Activated T-cell treated with anti-CD3 and anti-CD28 coated beads, Interleukin-2, amount 50 U/mL, for 4 hours (primary cell): ENCODE measurements around the gene ID1. TPM values are rescaled to one million over a fixed set of nuclear protein-coding genes. Genes with fewer than 3 reads are reported as not detected.
A peak's percentile ranks its signal among the peaks of the same experiment; 100 is the strongest.
"Not testable (repeated sequence)": the region's sequence is repeated elsewhere in the genome, so short reads cannot be mapped to it uniquely, and the experiment has no call there.

Source experiments
- ATAC-seq, 2 donors: fragments of 200-7000 bp; cut with Tn5 transposase; one replicate each; pipeline ENCODE4 v1.10.0; 2021
- DNase-seq: peaks from one replicate; pipeline ENCODE4 v3.0.0-alpha.2; 2020
- H3K27me3 Mint-ChIP-seq: one replicate; pipeline ENCODE4 v1.8.0; 2021; ENCODE audit warnings: low read depth, mixed read lengths
- H3K36me3 Mint-ChIP-seq: one replicate; pipeline ENCODE4 v1.8.0; 2022; ENCODE audit warnings: mixed read lengths; ENCODE audit not compliant: insufficient read depth
- H3K4me1 Mint-ChIP-seq: one replicate; pipeline ENCODE4 v1.8.0; 2021; ENCODE audit warnings: low read depth, mixed read lengths
- H3K4me3 Mint-ChIP-seq: one replicate; pipeline ENCODE4 v1.8.0; 2021; ENCODE audit warnings: mild to moderate bottlenecking, moderate library complexity, mixed read lengths
- H3K9me3 Mint-ChIP-seq: one replicate; pipeline ENCODE4 v1.8.0; 2021; ENCODE audit warnings: mixed read lengths
- total RNA-seq, 3 donors: library from RNA; stranded (reverse); gene quantifications; one replicate each; pipeline ENCODE4 v1.2.1, GENCODE V29; 2021

ID1 gene
- total RNA-seq, 3 donors from 2014 or later, result 1.4 to 1.6 (median 1.5) TPM

- no peak for DNase-seq
- ATAC-seq, result no peak
- Mint-ChIP-seq H3K4me1 (peaks cover 3% of the 10 kb centered on the region), H3K27me3 (peaks cover 9% of the 10 kb centered on the region), H3K4me3 (no peak overlapping the region), H3K9me3 (no peaks in the 10 kb centered on the region), H3K36me3 (no peaks in the 10 kb centered on the region)
Observed at GRCh38 chr20:31580706-31581105, 24.4 kb upstream of the ID1 start.

DNA sequence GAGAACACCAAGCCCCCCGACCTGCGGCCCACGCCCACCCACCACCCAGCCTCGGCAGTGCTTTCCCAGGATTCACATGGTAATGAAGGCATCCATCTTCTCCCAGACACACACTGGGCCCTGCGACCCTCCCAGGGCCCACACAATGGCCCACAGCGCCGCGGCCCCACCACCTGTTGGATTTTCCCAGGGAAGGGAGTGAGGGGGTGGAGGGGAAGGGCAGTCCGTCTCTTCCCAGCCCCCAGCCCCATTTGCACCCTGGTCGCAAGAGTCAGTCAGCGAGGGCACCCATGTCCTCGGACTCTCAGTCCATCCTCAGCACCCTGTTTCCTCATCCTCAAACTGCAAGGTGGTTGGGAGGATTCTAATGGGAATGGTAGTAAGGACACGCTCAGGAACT, 23.7 kb upstream of the ID1 start:
- no peak overlapping the region for H3K4me3 Mint-ChIP-seq
- H3K36me3 Mint-ChIP-seq, result no peaks in the 10 kb centered on the region
- H3K27me3 Mint-ChIP-seq, result peaks cover 14% of the 10 kb centered on the region
- ATAC-seq (no peak), DNase-seq (no peak)
- peaks cover 3% of the 10 kb centered on the region for H3K4me1 Mint-ChIP-seq
- no peaks in the 10 kb centered on the region for H3K9me3 Mint-ChIP-seq

- H3K27me3 Mint-ChIP-seq, result peaks cover 34% of the 10 kb centered on the region
- no peaks in the 10 kb centered on the region for H3K9me3 Mint-ChIP-seq
- DNase-seq (no peak), ATAC-seq (peak; percentile 75 to 76)
- H3K4me1 Mint-ChIP-seq, result peaks cover 5% of the 10 kb centered on the region
- H3K36me3 Mint-ChIP-seq, result no peaks in the 10 kb centered on the region
- peak overlapping the region; percentile 72 for H3K4me3 Mint-ChIP-seq
Observed at GRCh38 chr20:31587545-31588389, 17.3 kb upstream of the ID1 start.

DNA sequence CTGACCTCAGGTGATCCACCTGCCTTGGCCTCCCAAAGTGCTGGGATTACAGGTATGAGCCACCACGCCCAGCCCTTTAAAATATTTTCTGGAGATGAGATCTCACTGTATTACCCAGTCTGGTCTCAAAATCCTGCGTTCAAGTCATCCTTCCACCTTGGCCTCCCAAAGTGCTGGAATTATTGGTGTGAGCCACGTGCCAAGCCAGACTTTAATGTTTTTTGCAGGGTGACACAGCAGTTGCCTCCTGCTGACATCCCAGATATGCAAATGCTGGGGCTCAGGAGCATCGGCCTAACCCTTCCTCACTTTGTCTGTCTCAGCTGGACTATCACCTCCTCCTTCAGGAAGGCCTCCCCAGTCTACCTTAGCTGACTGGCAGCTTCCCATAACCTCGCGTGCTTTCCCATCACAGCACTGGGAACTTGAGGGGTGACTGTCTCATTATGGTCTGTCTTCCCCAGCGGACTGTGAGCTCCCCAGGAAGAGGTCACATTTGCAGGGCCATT, 14.3 kb upstream of the ID1 start:
- Mint-ChIP-seq H3K36me3 (no peaks in the 10 kb centered on the region), H3K27me3 (peaks cover 26% of the 10 kb centered on the region), H3K9me3 (no peaks in the 10 kb centered on the region), H3K4me1 (peaks cover 5% of the 10 kb centered on the region), H3K4me3 (no peak overlapping the region)
- DNase-seq (no peak), ATAC-seq (no peak)

GRCh38 chr20:31593221-31594001, 11.7 kb upstream of the ID1 start:
- ATAC-seq (peak; percentile 52 to 73), DNase-seq (no peak)
- Mint-ChIP-seq H3K36me3 (no peaks in the 10 kb centered on the region), H3K4me1 (peaks cover under 1% of the 10 kb centered on the region), H3K9me3 (no peaks in the 10 kb centered on the region), H3K27me3 (peaks cover 11% of the 10 kb centered on the region), H3K4me3 (no peak overlapping the region)

GRCh38 chr20:31594002-31594557, 11.0 kb upstream of the ID1 start:
- H3K27me3 Mint-ChIP-seq, result peaks cover 5% of the 10 kb centered on the region
- no peaks in the 10 kb centered on the region for H3K4me1 Mint-ChIP-seq
- H3K36me3 Mint-ChIP-seq, result no peaks in the 10 kb centered on the region
- H3K9me3 Mint-ChIP-seq, result no peaks in the 10 kb centered on the region
- ATAC-seq (no peak), DNase-seq (no peak)
- no peak overlapping the region for H3K4me3 Mint-ChIP-seq

DNA sequence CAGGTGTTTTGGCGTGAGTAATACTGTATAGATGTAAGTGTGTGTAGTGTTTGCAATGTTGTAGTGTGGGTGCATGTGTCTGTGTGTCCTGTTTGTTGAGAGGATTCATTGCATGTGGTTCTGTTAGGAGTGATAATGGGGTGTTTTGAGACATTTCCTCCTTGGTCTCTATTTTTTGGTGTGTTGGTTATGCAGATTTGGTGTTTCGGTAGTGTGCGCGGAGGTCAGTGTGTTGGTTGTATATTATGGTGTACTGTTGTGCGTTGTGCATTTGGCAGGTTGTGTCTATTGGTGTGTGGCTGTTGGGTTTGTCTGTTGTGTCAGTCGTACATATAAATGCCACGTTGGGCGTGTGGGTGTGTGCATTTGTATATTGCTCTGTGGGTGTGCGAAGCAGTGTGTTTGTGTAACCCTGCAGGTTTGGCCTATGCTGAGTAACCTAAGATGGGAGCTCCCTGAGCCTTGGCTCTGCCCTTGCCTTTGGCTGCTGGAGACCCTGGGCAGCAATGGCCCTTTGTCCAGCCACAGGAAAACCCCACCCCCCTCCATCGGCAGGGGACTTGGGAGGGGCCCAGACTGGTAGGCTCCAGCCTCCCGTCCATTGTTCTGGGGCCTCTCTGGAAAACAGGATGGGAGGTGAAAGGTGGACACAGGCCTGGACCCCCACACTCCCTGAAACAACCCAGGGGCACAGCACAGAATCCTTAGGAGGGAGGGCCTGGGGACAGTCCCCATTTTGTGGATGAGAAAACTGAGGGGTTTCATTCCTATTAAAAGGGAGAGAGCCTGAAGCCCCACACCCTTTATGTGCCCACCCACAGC, 10.3 kb upstream of the ID1 start:
- no peak overlapping the region for H3K4me3 Mint-ChIP-seq
- peaks cover 2% of the 10 kb centered on the region for H3K27me3 Mint-ChIP-seq
- H3K36me3 Mint-ChIP-seq, result no peaks in the 10 kb centered on the region
- ATAC-seq (no peak), DNase-seq (no peak)
- no peaks in the 10 kb centered on the region for H3K9me3 Mint-ChIP-seq
- H3K4me1 Mint-ChIP-seq, result no peaks in the 10 kb centered on the region

DNA sequence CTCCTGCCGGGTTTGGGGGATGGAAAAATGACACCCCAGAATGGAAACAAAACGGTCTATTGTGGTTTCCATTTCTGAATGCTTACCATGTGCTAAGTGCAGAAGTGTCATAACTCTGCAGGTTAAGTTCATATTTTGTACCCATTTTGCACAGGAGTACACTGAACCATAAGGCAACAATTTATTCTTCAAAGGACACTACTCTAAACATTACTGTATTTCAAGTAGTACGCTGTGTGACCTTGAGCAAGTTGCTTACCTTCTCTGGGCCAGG, 9.8 kb upstream of the ID1 start:
- Mint-ChIP-seq H3K27me3 (peaks cover 2% of the 10 kb centered on the region), H3K4me3 (no peak overlapping the region), H3K4me1 (no peaks in the 10 kb centered on the region), H3K36me3 (no peaks in the 10 kb centered on the region), H3K9me3 (no peaks in the 10 kb centered on the region)
- DNase-seq (no peak), ATAC-seq (no peak)

- no peak for ATAC-seq
- no peak overlapping the region for H3K4me3 Mint-ChIP-seq
Observed at GRCh38 chr20:31595654-31596411, 9.3 kb upstream of the ID1 start.

DNA sequence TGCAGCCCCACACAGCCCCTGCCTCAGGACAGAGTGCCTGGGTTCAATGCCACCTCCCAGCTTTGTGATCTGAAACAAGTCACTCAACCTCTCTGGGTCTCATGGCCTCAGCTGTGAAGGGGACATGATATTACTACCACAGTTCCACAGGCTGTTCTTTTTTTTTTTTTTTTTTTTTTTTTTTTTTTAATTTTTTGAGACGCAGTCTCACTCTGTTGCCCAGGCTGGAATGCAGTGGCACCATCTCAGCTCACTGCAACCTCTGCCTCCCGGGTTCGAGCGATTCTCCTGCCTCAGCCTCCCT, 8.7 kb upstream of the ID1 start:
- H3K4me3 Mint-ChIP-seq, H3K4me1 Mint-ChIP-seq, DNase-seq, H3K27me3 Mint-ChIP-seq, ATAC-seq, H3K9me3 Mint-ChIP-seq, H3K36me3 Mint-ChIP-seq: not testable (repeated sequence)

More at GRCh38 chr20:31595654-31596411, 9.3 kb upstream of the ID1 start:
- Mint-ChIP-seq H3K9me3 (no peaks in the 10 kb centered on the region), H3K27me3 (peaks cover 4% of the 10 kb centered on the region), H3K36me3 (no peaks in the 10 kb centered on the region), H3K4me1 (no peaks in the 10 kb centered on the region)
- DNase-seq, result no peak

- DNase-seq (no peak), ATAC-seq (no peak)
- no peak overlapping the region for H3K4me3 Mint-ChIP-seq
- H3K9me3 Mint-ChIP-seq, result no peaks in the 10 kb centered on the region
- H3K27me3 Mint-ChIP-seq, result peaks cover 4% of the 10 kb centered on the region
- no peaks in the 10 kb centered on the region for H3K4me1 Mint-ChIP-seq
- no peaks in the 10 kb centered on the region for H3K36me3 Mint-ChIP-seq
Observed at GRCh38 chr20:31596831-31597480, 8.1 kb upstream of the ID1 start.

DNA sequence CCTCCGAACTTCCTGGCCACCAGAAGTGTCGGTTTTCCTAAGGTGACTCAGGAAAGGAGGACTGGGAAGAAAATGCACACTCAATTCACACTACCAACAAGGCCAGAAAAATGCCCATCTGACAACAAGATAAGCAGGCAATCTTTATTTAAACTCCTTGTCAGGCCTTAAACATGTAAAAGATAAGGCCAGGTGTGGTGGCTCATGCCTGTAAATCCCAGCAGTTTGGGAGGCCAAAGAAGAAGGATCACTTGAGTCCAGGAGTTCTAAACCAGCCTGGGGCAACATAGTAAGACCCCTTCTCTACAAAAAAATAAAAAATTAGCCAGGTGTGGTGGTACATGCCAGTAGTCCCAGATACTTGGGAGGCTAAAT, 7.6 kb upstream of the ID1 start:
- no peak for DNase-seq
- H3K27me3 Mint-ChIP-seq, result peaks cover 5% of the 10 kb centered on the region
- H3K4me1 Mint-ChIP-seq, result peaks cover under 1% of the 10 kb centered on the region
- ATAC-seq, result no peak
- no peaks in the 10 kb centered on the region for H3K36me3 Mint-ChIP-seq
- no peaks in the 10 kb centered on the region for H3K9me3 Mint-ChIP-seq
- H3K4me3 Mint-ChIP-seq, result no peak overlapping the region

GRCh38 chr20:31602431-31602778, 2.7 kb upstream of the ID1 start:
- H3K9me3 Mint-ChIP-seq, result no peaks in the 10 kb centered on the region
- H3K36me3 Mint-ChIP-seq, result no peaks in the 10 kb centered on the region
- no peak for ATAC-seq
- H3K27me3 Mint-ChIP-seq, result peaks cover 36% of the 10 kb centered on the region
- peaks cover 24% of the 10 kb centered on the region for H3K4me1 Mint-ChIP-seq
- H3K4me3 Mint-ChIP-seq, result no peak overlapping the region
- no peak for DNase-seq
